GM23248 (cell line): ENCODE results near the gene PDE8B.

Experiments used
- EZH2 ChIP-seq: fragments of 200-600 bp; sonication (generic); IDR thresholded peaks from 2 replicates; pipeline ENCODE4 v1.6.1; 2018; ENCODE audit warnings: antibody characterized with exemption, mild to moderate bottlenecking; ENCODE audit not compliant: insufficient read depth, poor library complexity, severe bottlenecking
- EZH2phosphoT487 ChIP-seq: fragments of 200-600 bp; sonication (generic); IDR thresholded peaks from 2 replicates; pipeline ENCODE4 v1.6.1; 2018; ENCODE audit warnings: antibody characterized with exemption, moderate library complexity, mild to moderate bottlenecking, low read depth; ENCODE audit not compliant: insufficient read depth

DNA sequence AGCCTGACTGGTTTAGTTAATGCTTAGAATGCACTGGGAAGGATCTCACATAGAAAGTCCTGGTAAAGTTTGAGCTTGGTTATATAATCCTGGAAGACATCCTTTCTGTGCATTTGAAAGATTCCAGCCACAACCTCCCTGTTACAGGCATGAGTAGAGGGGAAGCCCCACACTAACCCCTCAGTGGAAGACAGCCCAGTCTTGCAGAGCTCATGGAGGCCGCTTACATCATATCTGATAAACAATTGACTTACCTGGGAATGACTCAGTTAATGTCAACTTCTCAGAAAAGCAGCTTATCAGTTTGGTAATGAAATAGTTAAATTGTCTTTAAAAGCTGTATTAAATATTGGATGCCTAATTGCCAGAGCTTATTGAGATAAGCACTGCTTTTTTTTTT is 28.1 kb upstream of the PDE8B start:
- TF ChIP-seq EZH2phosphoT487 (no peak), EZH2 (no peak)
